ENCODE data around the gene ASB4.

GRCh38 chr7:95470452-95470851 lies 15.3 kb upstream of the ASB4 start:
- no peak for TF ChIP-seq CTCF (IDR thresholded peaks at IDR 0.05)
- TF ChIP-seq POLR2A (IDR thresholded peaks at IDR 0.05): no peak

Measured in esophagus squamous epithelium (tissue), 4 donors.